HG03378 (cell line): ENCODE results near the gene POLR2J.
"Not testable (repeated sequence)": the region's sequence is repeated elsewhere in the genome, so short reads cannot be mapped to it uniquely, and the experiment has no call there.

ENCODE experiments used
- ATAC-seq: cut with Tn5 transposase; IDR thresholded peaks from one replicate; pipeline ENCODE4 v1.9.1; 2021; ENCODE audit warnings: mild to moderate bottlenecking, moderate library complexity; ENCODE audit not compliant: unreplicated experiment

POLR2J gene

GRCh38 chr7:102478314-102479208, at the start of gene POLR2J:
TSS of gene POLR2J (minus strand) at chr7:102478922. CDS start at chr7:102478860, 62 bp downstream.
- ATAC-seq: peak; percentile 61

DNA sequence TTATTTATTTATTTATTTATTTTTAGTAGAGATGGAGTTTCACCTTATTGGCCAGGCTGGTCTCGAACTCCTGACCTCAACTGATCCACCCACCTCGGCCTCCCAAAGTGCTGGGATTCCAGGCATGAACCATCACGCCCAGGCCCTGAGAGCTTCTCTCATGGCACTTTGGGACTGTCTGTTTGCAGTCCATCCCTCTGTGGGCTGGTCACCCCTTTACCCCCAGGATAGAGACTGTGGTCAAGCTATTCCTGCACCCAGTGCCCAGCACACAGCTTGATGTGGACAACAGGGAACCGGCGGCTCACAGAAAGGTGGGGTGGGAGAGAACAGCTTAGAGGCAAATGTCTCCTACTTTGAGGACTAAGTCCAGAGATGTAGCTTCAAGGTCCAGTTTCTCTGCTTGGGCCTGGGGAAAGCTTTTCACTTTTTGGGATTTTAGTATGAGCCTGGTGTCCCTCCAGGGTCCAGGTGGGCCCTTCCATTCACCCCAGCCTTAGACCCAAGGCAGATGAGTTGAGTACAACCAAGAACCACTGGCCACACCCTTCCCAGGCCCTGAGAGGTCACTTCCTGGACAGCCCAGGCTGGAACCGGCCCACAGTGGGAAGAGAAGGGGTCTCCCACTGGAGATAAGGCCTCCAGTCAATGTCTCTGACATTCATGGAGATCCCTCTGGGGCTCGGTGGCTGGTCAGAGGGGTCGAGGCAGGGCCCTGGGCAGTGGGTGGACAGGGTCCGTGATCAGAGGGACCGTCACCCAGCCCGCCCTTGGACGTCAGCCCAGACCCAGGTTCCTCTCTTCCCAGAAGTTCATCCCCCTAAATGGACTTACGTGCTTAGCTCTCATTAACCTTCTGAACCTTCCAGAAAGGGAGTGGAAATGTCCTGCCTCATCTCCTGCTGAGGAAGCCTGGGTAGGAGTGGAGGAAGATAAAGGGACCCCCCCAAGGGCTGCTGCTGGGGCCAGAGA, 49.4 kb upstream of the POLR2J start:
- not testable (repeated sequence) for ATAC-seq

DNA sequence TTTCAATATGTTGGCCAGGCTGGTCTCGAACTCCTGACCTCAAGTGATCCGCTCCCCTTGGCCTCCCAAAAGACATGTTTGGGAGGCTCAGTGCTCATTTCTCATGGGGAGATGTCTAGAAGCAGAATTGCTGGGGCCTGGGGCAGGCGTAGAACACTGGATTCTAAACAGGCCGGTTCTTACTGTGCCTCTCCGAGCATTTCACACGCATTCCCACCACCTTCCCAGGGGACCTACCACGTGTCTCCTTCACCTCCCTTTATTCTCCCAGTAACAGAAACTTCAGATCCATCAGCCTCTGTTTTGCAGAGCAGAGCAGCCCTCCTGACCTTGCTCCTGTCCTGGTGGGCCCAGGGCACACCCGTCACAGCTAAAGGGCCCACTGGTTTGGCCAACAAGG, 48.5 kb upstream of the POLR2J start:
- not testable (repeated sequence) for ATAC-seq

DNA sequence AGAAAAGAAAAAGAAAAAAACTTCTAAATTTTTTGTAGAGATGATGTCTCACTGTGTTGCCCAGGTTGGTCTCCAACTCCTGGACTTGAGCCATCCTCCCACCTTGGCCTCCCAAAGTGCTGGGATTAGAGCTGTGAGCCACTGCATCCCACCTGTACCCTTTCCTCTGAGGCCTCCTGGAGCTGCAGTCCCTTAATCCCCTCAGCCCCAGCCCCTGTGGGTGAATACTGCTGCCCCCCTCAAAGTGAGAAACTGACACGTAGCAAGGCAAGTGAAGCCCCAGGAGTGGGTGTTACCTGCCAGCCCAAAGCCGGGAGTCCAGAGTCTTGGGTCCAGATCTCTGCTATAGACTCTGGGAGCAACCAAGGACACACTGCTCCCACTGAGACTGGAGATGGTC, 46.1 kb upstream of the POLR2J start:
- ATAC-seq: not testable (repeated sequence)

GRCh38 chr7:102520797-102521196, 42.1 kb upstream of the POLR2J start:
- not testable (repeated sequence) for ATAC-seq

- ATAC-seq: peak; percentile 23
Observed at GRCh38 chr7:102517550-102518147, 38.9 kb upstream of the POLR2J start, which contains the start of gene RASA4B. TSS of gene RASA4B (minus strand) at chr7:102517777. CDS start at chr7:102517710, 67 bp downstream.

GRCh38 chr7:102516951-102517350, 38.2 kb upstream of the POLR2J start:
- ATAC-seq: not testable (repeated sequence)

- ATAC-seq: not testable (repeated sequence)
Observed at GRCh38 chr7:102515889-102516288, 37.2 kb upstream of the POLR2J start.

DNA sequence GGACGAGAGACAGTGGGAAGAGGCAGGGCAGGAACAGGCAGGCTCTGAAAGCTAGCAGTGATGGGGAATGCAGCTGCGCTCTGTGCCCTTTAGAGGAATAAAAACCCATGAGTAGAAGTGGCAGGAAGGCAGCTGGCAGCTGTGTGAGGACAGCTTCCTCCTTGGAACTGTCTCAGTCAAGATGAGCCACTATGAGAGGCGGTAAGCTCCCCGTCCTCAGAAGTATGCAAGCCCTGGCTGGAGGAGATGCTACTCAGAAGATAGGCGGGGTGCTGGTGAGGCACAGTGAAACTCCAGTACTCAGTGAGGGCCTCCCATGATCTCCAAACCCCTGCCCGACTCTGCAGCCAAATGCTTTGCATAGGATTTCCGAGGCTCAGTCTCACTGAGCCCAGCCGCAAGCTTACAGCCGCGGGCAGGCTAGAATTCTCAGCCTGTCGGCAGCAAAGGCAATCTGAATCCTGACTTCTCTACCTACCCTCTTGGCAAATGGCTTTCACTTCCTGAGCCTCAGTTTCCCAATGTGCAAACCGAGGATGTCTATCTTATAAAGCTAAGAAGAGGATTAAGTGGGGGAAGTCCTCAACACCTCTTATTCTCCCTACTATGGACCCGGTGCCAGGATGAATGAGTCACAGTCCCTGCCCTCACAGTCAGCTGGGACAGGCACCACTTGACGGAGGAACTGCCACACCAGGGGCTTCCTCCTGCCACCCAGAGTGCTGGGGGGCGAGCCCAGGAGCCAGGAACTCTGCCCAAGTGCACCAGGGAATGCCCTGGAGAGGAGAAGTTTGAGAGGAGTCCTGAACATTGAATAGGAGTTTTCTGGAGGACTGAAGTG, 36.4 kb upstream of the POLR2J start:
- ATAC-seq: peak; percentile 76

DNA sequence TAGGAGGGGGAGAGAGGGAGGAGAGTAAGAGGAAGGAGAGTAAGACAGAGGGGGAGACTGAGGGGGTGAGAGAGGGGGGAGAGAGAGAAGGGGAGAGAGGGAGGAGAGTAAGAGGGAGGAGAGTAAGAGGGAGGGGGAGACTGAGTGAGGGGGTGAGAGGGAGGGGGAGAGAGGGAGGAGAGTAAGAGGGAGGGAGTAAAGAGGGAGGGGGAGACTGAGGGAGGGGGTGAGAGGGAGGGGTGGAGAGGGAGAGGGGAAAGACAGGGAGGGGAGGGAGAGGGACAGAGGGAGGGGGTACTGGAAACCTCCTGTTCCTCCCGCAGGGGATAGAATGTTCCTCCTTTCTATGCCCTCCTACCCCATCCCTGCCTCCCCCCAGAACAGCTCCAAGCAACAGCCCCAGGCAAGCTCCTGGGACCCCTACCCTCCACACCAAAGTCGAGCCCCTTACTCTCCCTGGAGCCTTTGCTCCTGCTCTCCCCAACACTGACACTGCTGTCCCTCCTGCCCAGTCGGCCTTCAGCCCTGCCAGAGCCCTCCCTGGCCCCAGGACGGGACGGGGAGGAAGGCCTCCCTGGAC, 34.0 kb upstream of the POLR2J start:
- ATAC-seq: not testable (repeated sequence)

GRCh38 chr7:102511860-102512522, 33.3 kb upstream of the POLR2J start:
- ATAC-seq: peak; percentile 24

DNA sequence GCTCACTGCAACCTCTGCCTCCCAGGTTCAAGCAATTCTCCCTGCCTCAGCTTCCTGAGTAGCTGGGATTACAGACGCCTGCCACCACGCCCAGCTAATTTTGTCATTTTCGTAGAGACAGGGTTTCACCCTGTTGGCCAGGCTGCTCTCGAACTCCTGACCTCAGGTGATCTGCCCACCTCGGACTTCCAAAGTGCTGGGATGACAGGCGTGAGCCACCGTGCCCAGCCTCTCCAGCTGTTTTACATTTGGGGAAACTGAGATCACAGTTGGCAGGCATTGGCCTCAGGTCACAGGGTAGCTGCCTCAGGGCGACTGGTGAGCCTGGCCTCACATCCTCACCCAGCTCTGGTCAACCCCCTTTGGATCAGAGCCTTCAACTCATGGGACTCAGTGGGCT, 31.9 kb upstream of the POLR2J start:
- not testable (repeated sequence) for ATAC-seq

GRCh38 chr7:102507410-102508088, 28.8 kb upstream of the POLR2J start:
- not testable (repeated sequence) for ATAC-seq

DNA sequence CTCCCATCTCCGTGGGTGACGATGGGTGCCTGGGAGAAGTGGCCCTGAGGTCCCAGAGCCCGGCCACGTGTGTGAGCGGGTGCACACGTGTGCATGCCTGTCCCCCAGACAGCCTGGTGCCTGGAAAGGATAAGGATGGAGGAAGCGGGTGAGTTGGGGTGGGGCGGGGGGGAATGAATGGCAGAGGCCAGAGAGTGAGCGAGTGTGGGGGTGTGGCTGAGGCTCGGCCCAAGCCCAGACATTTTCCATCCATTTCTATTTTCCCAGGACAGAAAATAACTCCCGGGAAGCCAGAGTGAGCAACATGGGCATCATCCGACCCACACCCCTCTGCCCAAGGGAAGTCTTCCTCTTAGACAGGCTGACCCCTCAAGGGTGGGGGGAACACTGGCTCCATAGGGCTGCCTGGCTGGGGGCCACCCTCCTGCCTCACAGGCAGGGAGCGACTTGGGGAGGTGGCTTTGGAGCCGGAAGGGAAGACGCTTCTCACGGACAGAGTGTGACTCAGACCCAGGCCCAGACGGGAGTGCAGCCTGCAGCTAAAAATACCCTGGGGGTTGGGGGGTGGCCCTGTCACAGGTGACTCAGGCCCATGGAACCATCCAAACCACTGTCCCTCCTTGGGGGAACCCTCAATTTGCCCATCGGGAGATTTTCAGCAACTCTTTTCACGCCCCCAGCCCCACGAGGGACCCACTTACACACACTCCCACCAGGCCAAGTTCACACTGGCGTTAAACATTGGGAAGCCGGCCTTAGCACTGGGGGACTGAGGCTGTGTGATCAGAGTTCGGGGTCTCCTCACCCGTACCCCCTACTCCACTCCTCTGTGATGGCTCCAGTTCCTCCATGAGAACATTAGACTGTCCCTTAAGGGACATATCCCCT, 26.8 kb upstream of the POLR2J start:
- not testable (repeated sequence) for ATAC-seq

DNA sequence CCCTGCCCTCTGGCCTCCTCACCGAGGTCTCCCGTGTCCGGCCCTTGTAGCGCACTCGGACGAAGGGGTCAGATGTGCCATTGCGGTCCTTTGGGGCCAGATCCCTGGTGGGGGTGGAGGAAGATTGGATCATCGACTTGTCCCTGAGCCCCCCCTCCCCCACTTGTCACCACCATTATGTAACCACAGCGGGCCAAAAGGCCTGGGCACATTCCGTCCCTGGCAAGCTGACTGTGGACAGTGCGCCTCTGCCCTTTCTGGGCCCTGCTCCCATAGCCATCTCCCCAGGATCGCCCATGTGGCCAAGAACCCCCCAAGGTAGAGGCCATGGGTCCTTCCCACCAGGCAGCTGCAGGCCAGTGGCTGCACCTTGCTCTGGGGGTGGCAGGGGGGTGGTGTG, 24.4 kb upstream of the POLR2J start:
- ATAC-seq: not testable (repeated sequence)

DNA sequence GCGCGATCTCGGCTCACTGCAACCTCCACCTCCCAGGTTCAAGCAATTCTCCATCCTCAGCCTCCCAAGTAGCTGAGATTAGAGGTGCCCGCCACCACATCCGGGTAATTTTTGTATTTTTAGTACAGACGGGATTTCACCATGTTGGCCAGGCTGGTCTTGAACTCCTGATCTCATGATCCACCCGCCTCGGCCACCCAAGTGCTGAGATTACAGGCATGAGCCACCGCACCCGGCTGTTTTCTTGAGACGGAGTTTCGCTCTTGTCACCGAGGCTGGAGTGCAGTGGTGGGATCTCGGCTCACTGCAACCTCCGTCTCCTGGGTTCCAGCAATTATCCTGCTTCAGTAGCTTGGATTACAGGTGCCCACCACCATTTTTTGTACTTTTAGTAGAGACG, 19.6 kb upstream of the POLR2J start:
- ATAC-seq: not testable (repeated sequence)

DNA sequence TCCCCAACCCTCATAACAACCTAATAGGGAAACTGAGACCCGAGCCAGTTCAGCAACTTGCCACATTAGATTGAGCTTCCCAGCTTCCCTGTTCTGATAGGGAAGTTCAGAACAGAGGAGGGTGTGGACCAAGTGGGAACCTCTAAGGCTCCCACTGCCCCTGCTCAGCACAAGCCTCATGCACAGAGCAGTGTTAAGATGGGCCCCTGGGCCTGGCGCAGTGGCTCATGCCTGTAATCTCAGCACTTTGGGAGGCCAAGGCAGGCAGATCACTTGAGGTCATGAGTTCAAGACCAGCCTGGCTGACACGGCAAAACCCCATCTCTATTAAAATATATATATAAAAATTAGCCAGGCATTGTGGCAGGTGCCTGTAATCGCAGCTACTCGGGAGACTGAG, 18.6 kb upstream of the POLR2J start:
- not testable (repeated sequence) for ATAC-seq
